Measurements from ENCODE around the gene B4GALT7. TPM values are rescaled to one million over a fixed set of nuclear protein-coding genes. Genes with fewer than 3 reads are reported as not detected.

Gene B4GALT7
- polyA plus RNA-seq, 1 of the 3 experiments (the other 2 are of a cell fraction), result 37.5 TPM

GRCh38 chr5:177554474-177555111 lies 45.3 kb upstream of the B4GALT7 start, which contains the start of gene FAM193B:
Gene FAM193B, minus strand, starts transcription at chr5:177554563. Its CDS starts 105 bp downstream, at chr5:177554458.
- peak within 1 kb of the TSS; percentile 78 for H2AFZ ChIP-seq (ENCODE audit: low read depth)
- peak within 1 kb of the TSS; percentile 99 for H3K4me2 ChIP-seq
- peak within 1 kb of the TSS; percentile 78 for H3K9ac ChIP-seq
- no peaks in the 10 kb centered on the region for H3K9me3 ChIP-seq
- H3K4me3 ChIP-seq (ENCODE audit: low read depth in 2 of 2, low read length in 1 of 2), result peak within 1 kb of the TSS; percentile 93 to 94
- peaks cover 0 to 16% of the 10 kb centered on the region in 2 experiments; a peak in 2 of 4 replicates for H3K4me1 ChIP-seq (ENCODE audit: control insufficient read depth in 1 of 2, insufficient read depth in 2 of 2, low read depth in 1 of 2, low read length in 1 of 2)
- POLR2A ChIA-PET, result no interaction called here
- peaks cover 46% of the 10 kb centered on the region for H3K79me2 ChIP-seq (ENCODE audit: insufficient read depth)
- H4K20me1 ChIP-seq (ENCODE audit: insufficient read depth), result peaks cover 40% of the 10 kb centered on the region
- H3K27ac ChIP-seq (ENCODE audit: low read depth in 2 of 2, low read length in 1 of 2), result peak within 1 kb of the TSS; percentile 29 to 77; a peak in 3 of 4 replicates
- WGBS (ENCODE audit: low lambda C conversion rate), result 12% methylated on average over 22 of the region's 49 CpGs
- no peaks in the 10 kb centered on the region for H3K9me2 ChIP-seq
- no peaks in the 10 kb centered on the region for H3F3A ChIP-seq (replicated peaks; ENCODE audit: insufficient read depth)
- no peaks in the 10 kb centered on the region for H3K27me3 ChIP-seq (ENCODE audit: insufficient read depth)
- CTCF ChIA-PET, result no interaction called here
- H3K36me3 ChIP-seq (replicated peaks in 1 of 2; ENCODE audit: control insufficient read depth in 1 of 2, insufficient read depth in 2 of 2, low read length in 1 of 2), result peaks cover 12 to 19% of the 10 kb centered on the region in 2 experiments
- peak; percentile 99 for DNase-seq
- TF ChIP-seq TCF12 (IDR thresholded peaks at IDR 0.05) (peak; percentile 39; the same call in 1 of the 2 replicates), NFIC (IDR thresholded peaks at IDR 0.05; ENCODE audit: borderline replicate concordance) (peak; percentile 33; the same call in 1 of the 2 replicates), MEF2A (IDR thresholded peaks at IDR 0.05; ENCODE audit: borderline replicate concordance, low read depth) (no peak), MAX (IDR thresholded peaks at IDR 0.05; ENCODE audit: low read depth) (peak; percentile 28; the same call in 1 of the 2 replicates), TEAD4 (IDR thresholded peaks at IDR 0.05; ENCODE audit: borderline replicate concordance, insufficient read depth) (no peak), FOXM1 (IDR thresholded peaks at IDR 0.05; ENCODE audit: low read depth) (no peak), POLR2AphosphoS5 (IDR thresholded peaks at IDR 0.05; ENCODE audit: low read depth, low read length) (peak; percentile 59), USF2 (IDR thresholded peaks at IDR 0.05; ENCODE audit: borderline replicate concordance, low read depth, low read length) (no peak), CTCF (IDR thresholded peaks at IDR 0.05) (peak; percentile 44), FOSL2 (IDR thresholded peaks at IDR 0.05; ENCODE audit: borderline replicate concordance, low read depth) (no peak), REST (IDR thresholded peaks at IDR 0.05; ENCODE audit: low read depth, low read length) (no peak), GATA2 (CRISPR knock-in tag; IDR thresholded peaks at IDR 0.05) (no peak), ELF1 (IDR thresholded peaks at IDR 0.05) (no peak), EP300 (IDR thresholded peaks at IDR 0.05; ENCODE audit: borderline replicate concordance in 1 of 2, low read depth in 1 of 2, low read length in 1 of 2) (peak in 1 of 2 experiments; percentile 29; a peak in 1 of 4 replicates), RXRA (IDR thresholded peaks at IDR 0.05; ENCODE audit: borderline replicate concordance, low read depth) (no peak), EZH2phosphoT487 (IDR thresholded peaks at IDR 0.05; ENCODE audit: borderline replicate concordance, low read depth) (no peak), PBX3 (IDR thresholded peaks at IDR 0.05) (no peak), NRF1 (IDR thresholded peaks at IDR 0.05; ENCODE audit: low read depth, low read length) (peak; percentile 62; the same call in 1 of the 2 replicates), RFX5 (IDR thresholded peaks at IDR 0.05; ENCODE audit: low read length) (no peak), SIN3A (IDR thresholded peaks at IDR 0.05; ENCODE audit: borderline replicate concordance, low read depth, low read length) (no peak), IRF3 (IDR thresholded peaks at IDR 0.05; ENCODE audit: low read depth, low read length) (no peak), YY1 (IDR thresholded peaks at IDR 0.05; ENCODE audit: low read depth) (peak; percentile 99), TAF1 (IDR thresholded peaks at IDR 0.05; ENCODE audit: borderline replicate concordance, low read depth, low read length) (peak; percentile 49; the same call in 1 of the 2 replicates), MXI1 (IDR thresholded peaks at IDR 0.05; ENCODE audit: low read depth, low read length) (peak; percentile 72), FOXJ3 (CRISPR knock-in tag; IDR thresholded peaks at IDR 0.05) (no peak)
